GM19351 (cell line): Measurements from ENCODE around the gene CYP1A2.
"Not testable (repeated sequence)": the region's sequence is repeated elsewhere in the genome, so short reads cannot be mapped to it uniquely, and the experiment has no call there.

Experiments used
- ATAC-seq: cut with Tn5 transposase; IDR thresholded peaks from one replicate; pipeline ENCODE4 v1.9.1; 2021; ENCODE audit warnings: mild to moderate bottlenecking, moderate library complexity; ENCODE audit not compliant: unreplicated experiment

The CYP1A2 gene, protein sequence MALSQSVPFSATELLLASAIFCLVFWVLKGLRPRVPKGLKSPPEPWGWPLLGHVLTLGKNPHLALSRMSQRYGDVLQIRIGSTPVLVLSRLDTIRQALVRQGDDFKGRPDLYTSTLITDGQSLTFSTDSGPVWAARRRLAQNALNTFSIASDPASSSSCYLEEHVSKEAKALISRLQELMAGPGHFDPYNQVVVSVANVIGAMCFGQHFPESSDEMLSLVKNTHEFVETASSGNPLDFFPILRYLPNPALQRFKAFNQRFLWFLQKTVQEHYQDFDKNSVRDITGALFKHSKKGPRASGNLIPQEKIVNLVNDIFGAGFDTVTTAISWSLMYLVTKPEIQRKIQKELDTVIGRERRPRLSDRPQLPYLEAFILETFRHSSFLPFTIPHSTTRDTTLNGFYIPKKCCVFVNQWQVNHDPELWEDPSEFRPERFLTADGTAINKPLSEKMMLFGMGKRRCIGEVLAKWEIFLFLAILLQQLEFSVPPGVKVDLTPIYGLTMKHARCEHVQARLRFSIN

DNA sequence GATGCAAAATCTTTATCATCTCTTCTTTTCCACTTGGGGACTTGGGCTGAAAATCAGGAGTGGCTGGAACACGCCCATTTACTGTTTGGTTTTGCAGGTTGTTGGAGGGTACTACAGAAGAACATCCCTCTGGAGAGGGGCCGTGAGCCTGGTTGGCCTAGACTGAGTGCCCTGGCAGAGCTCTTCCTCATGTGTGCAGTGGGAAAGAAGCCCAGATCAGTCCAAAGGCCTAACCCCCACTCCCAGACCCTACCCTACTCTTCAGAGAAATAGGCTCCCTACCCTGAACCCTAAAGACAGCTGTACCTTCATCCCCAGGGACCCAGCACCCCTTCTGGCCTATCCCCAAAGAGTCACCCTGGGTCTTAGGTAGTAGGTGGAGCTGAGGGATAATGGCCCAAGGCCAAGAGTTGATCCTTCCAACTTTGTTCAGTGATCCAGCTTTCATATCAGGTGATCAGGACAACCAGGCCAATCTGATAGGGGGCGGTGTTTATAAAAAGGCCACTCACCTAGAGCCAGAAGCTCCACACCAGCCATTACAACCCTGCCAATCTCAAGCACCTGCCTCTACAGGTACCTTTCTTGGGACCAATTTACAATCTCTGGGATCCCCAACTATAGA, at the start of gene CYP1A2:
TSS of gene CYP1A2 (plus strand) at position 524 of the 625 bp plus-strand sequence. CDS start 894 bp downstream, outside the sequence.
- ATAC-seq = no peak

DNA sequence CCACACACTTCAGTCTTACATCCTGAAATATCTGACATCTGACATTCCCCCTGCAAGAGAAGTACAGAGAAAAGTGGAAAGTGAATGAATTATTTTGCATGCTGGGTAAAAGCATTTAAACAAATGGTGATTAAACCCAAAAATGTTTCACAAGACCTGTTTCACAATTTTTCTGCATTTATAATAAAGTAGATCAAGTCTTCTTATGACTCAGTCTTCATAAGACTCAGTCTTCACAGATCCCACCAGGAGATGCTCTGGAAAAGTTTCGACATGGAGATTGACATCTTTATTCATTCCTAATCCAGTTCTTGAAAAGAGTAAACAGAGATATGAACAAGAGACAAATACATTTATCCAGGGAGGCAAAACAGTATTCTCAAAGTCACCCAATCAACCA, 39.6 kb upstream of the CYP1A2 start:
- ATAC-seq = no peak

DNA sequence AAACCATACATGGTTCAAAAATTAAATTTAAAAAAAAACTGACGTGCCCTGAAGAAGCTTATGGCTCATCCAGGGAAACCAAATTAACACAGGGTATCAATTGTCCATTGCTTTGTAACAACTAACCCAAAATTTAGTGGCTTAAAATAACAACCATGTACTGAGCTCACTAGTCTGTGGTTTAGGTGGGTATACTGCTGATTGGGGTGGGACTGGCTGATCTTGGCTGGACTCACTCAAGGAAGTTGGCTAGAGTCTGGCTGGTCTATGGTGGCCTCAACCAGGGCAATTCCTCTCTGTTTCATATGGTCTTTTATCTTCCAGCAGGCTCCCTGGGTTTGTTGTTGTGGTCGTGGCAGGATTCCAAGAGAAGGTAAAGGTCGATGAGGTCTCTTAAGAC, 38.8 kb upstream of the CYP1A2 start:
- ATAC-seq = no peak

DNA sequence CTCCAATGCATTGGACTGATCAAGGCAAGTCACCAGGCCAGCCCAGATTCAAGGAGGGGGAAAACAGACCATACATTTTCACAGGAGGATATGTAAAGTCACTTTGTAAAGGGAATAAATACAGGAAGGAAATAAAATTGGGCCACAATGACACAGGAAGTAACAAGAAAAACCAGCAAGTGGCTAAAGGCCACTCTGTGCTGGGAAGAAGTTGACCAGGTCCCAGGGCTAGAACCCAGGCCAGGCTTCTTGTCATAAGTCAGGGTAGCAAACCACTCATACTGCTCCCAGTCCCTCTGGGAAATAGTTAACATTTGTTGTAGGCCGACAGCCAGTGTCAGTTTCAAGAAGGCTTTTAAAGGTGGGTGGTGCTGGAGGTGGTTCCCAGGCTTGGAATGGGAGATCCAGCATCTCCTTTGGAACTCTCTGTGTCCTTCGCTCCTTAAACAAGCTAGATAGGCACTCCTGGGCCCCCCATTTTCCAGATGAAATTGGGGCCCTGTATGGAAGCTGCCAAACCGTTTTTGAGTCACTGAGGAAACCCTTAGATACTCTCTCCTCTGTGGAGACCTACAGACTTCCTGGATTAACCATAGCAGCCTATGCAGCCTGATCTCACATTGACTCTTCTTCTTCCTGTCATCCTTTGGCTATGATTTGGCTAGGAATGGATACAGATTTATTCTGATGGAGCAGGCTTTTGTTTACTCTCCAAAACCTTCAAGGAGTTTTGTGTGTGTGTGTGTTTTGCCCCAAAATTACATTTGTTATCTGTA, 38.1 kb upstream of the CYP1A2 start:
- ATAC-seq = no peak

DNA sequence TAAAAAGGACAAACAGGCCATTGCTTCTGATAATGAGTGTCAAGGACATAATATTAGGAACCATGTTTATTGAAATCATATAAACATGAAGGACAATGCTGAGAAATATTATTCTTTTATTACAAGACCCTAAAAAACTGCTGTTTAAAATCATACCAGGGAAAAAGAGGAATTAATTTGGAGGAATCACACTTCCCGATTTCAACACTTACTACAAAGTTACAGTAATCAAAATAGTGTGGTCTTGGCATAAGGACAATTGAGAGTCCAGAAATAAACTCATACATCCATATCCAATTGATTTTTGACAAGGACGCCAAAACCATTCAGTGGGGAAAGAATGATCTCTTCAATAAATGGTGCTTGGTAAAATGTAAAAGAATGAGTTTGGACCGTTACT, 36.3 kb upstream of the CYP1A2 start:
- no peak for ATAC-seq

DNA sequence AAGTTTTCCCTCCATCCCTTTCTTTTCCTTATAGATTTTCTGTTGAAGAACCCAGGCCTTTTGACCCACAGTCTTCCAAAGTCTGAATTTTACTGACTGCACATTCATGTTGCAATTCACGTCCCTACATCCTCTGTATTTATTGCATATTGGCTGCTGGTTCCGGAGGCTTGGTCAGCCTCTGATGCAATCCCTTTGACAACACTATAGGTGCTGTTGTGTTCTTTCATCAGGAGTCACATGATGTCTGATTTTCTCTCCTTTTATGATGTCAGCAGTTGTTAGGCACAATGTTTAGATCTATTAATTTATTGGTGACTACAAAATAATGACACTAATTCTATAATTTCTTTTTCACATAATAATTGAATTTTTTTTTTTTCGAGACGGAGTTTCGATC, 32.0 kb upstream of the CYP1A2 start:
- ATAC-seq = no peak

DNA sequence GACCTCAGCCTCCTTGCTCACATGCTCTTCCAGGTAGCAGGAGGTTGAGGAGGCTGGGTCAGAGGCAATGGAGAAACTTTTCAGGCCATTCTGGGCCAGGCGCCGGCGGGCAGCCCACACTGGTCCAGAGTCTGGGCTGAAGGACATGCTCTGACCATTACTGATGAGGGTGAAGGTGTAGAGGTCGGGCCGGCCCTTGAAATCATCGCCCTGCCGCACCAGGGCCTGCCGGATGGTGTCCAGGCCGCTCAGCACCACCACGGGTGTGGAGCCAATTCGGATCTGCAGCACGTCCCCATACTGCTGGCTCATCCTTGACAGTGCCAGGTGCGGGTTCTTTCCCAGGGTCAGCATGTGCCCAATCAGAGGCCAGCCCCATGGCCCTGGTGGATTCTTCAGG, 26.1 kb upstream of the CYP1A2 start:
- no peak for ATAC-seq

DNA sequence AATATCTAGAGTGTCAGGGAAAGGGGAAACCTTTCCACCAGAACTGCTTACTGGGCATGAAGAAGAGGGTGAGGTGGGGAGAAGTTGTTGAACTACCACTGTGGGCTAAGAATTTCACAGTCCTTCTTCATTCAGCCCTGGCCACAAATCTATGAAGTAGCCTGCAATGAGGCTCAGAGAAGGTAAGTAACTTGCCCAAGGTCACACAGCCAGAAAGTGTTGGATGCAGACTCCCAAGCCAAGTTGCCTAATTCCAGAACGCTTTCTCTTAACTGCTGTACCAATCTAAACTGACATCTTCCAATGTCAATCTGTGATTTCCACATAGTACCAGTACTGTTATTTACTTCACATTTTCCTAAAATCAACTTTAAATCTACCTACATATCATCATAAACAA, 25.5 kb upstream of the CYP1A2 start:
- no peak for ATAC-seq

DNA sequence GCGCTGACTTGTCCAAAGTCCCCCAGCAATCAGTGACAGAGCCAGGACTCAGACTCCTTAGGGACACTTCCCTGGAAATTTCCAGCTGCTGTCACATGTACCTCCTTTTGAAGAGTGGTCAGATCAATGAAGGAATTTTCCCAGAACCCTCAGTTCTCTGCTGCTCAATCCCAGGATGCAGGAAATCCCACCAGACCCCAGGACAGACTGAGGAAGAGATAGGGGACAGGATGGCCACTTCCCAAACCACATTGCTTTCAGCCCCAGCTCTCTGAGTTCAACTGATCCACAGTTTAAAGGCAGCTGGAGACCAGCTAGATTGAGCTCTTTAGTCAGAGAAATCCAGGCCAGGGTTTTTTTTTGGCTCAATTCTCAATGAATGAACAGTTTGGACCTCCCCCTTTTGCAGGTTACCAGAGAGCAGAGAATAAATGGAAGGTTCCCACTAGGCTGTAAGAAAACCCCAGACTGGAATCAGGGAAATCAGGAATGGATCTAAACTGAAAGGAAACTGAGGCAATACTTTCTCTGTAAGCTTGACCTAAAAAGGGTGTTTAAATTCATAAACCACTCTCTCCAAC, 24.8 kb upstream of the CYP1A2 start:
- no peak for ATAC-seq

DNA sequence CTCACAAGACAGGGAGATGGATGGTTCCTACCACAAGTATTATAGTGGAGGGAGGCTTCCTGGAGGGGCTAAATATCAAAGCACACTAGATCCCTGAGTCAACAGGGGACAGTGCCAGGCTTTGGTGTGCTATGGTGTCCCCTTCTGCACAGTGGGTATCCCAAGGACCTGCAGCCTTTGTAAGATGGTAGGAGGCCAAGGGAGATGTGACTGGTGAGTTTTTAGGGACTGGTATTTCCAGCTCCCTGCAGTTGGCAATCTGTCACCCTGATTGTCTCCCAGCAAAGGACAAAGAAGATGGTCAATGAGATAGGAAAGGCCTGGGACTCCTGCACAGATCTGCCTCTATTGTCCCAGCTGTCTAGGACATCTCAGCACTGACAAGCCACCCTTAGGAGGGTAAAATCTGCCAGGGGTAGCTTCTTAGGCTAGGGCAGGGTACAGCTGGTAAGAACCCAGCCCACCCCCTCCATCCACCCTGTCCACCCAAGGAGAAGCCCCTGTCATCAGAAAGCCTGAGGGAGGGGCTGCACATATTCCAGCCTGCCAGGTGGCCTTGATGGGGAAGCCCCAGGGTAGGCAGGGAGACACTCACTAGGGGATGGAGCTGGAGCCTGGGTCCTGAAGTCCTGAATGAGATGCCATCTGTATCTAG, 23.9 kb upstream of the CYP1A2 start:
- ATAC-seq = no peak

DNA sequence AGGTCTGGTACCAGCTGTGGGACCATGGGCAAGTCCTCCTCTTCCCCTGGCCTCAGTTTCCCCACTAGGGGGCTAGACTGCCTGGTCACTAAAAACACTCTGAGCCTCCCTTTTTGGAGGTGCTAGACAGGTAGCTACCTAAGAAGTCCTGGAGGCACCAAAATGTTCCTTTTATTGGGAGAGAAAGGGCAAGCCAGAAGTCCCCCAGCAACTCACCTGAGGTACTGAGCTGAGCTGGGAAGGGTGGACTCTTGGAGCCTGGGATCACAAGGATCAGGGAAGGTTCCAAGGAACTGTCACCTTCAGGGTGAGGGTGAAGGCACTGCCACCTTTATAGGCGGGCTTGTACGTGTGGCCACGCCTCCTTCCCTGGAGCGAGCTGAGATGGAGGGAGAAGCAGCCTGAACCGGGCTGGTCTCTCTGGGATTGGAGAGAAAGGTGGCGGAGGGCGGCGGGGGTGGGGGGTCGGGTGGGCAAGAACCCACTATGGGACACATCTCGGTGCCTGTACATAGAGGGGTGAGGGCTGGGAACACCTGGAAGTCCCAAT, 23.3 kb upstream of the CYP1A2 start, which contains the start of gene CYP1A1:
TSS of gene CYP1A1 (minus strand) at position 304 of the 550 bp plus-strand sequence. CDS start 2,431 bp downstream, outside the sequence.
- no peak for ATAC-seq

DNA sequence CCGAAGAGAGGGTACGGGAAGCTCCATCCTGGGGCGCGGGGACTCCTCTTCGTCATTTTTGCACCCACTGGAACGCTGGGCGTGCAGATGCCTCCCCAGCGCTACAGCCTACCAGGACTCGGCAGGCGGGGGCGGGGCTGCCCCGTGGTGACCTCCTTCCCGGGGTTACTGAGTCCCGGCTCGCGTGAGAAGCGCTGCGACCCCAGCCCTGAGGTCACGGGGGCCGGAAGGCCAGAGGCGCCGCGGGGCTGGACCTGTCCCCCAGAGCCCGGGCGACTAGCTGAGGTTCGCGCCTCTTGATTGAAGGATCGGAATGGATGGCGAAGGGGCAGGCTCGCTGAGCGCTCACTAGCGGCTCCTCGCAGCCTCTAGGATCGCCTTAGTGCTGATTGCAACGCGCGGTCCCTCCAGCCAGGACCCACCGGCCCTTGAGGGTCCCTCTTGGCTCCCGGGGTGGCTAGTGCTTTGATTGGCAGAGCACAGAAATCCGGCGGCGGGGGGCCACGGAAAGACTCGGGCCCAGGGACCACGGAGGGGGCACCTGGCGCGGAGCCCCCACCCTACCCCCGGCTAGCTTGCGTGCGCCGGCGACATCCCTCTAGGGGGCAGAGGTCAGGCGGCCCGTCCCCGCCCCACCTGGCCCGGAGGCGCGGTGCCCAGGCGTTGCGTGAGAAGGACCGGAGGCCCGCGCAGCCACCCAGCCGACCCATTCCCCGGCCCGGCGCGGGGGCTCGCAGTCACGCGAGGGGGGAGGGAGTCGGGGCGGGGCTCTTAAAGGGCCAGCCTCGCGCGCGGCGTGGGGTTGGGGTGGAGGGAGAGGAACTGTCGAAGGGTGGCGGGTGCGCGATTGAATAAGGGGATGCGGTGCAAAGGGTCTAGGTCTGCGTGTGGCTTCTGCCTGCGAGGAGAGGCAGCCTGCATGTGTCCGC, 22.5 kb upstream of the CYP1A2 start:
- peak; percentile 43 for ATAC-seq

DNA sequence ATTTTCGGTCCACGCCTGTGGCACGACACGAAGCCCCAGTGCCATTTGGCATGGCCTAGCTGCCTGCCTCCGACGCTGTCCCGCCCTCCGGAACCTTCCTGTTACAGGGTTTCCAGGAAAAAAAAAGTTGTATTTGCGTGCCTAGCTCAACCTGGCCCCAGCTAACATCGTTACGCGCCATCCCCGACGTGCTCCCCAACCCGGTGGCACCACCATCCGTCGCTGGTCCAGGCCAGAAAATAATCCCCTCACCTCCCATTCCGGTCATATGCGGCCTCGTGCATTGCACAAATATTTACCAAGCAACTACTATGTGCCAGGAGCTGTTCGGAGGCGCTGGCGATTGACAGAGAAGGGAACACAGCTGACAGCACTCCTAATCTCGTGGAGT, 21.9 kb upstream of the CYP1A2 start:
- ATAC-seq = no peak

DNA sequence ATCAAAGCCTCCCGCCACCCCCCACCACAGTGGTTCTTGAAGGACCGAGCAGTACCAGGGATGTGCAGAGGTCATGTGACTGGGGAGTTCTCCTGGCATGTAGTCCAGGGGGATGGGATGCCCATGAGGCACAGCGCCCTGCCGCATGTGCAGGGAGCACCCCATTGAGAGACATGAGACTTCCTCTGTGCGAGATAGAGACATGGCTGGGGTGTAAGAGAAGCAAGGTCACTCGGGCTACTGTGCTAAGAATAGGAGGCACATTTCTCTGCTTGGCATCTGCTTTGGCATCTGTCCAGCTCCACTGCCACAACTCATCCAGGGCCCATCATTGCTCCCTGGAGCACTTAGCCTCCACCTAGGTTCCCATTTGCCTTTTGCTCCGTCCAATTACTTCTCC, 20.9 kb upstream of the CYP1A2 start:
- ATAC-seq = no peak

DNA sequence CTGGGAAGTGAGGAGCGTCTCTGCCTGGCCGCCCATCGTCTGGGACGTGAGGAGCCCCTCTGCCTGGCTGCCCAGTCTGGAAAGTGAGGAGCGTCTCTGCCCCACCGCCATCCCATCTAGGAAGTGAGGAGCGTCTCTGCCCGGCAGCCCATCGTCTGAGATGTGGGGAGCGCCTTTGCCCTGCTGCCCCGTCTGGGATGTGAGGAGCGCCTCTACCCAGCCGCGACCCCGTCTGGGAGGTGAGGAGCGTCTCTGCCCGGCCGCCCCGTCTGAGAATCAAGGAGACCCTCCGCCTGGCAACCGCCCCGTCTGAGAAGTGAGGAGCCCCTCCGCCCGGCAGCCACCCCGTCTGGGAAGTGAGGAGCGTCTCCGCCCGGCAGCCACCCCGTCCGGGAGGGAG, 19.9 kb upstream of the CYP1A2 start:
- not testable (repeated sequence) for ATAC-seq

DNA sequence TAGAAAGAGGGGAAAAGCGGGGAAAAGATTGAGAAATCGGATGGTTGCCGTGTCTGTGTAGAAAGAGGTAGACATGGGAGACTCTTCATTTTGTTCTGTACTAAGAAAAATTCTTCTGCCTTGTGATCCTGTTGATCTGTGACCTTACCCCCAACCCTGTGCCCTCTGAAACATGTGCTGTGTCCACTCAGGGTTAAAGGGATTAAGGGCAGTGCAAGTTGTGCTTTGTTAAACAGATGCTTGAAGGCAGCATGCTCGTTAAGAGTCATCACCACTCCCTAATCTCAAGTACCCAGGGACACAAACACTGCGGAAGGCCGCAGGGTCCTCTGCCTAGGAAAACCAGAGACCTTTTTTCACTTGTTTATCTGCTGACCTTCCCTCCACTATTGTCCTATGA, 19.3 kb upstream of the CYP1A2 start:
- ATAC-seq = not testable (repeated sequence)

DNA sequence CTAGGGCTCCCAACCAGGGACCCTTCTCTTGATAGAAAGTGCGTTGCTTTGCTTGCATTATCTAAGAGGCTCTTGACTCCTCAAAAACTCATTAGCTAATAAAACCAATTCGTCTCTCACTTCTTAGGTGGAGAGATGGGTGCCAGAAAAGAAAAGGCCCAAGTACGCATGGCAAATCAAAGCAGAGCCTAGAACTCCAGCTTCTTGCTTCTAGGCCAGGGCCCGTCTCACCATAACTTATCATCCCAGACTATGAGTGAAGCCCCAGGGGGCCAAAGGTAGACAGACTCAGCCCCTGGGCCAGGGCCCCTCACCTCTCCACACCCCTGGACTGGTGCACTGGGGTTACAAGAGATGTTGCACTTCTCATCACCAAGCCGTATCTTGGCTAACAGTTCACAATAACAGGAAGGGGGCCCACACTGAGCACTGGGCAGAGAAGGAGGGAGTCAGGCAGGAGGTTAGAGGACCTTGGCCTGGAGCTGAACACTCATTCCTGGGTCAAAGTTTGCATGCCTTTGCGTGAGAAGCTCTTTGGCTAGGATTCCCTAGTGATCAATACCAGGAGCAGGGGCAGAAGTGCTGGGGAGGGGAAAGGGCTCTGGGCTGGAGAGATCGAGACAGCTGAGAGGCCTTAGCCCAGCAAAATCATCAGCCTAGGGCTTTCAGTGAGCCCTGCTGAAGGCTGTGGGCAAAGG, 17.9 kb upstream of the CYP1A2 start:
- no peak for ATAC-seq

DNA sequence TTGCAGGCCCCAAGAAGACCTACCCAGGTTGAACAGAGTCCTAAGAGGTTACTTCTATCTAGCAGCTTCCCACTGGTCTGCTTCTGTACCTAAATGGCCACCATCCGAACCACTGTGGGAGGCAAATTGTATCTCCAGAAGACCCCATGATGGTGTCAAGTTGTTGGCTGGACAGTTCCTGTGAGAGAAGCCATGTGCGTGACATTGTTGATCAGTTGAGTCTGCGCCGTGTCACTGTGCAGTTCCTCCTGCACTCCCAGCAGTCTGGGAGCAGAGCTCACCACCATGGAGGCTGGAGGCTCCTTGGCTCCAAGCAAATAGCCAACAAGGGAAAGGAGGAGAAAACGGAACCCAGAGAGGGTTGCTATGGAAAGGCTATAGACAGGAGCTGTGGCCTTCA, 15.8 kb upstream of the CYP1A2 start:
- ATAC-seq = no peak

DNA sequence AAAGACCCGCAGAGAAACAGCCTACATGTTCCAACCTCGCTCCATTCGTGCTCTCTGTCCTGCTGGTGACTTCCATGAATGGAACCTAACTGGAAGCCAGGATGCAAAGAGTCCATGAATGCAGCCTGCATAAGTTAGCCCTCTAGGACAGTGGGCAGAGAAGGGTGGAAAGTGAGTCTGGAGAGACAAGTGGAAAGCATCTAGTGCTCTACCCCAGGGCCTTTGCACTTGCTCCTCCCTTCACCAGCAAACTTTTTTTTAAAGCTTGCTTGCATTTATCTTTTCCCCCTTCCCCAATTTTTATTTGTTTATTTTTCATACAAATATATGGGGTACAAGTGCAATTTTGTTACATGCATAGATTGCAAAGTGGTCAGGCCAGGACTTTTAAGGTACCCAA, 15.4 kb upstream of the CYP1A2 start:
- ATAC-seq = no peak
